ENCODE measurements around the gene SORBS1.

The SORBS1 gene

DNA sequence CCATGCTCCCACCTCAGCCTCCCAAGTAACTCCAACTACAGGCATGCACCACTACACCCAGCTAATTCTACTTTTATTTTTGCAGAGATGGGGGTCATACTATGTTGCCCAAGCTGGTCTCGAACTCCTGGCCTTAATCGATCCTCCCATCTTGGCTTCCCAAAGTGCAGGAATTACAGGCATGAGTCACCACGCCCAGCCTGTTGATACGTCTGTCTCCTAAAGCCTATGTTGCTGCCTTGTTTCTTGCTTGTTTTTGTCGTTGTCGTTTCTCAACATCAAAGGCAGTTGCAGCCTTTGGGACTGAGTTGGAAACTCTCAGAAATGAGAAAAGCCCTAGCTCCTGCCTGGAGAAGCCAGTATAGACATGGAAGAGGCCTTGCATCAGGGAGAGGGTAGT is 49.9 kb downstream of the SORBS1 start:
- no peak for DNase-seq

- no peak for DNase-seq
Measured at GRCh38 chr10:95509251-95509650, 51.9 kb downstream of the SORBS1 start.

GRCh38 chr10:95508730-95509129 is 52.4 kb downstream of the SORBS1 start:
- no peak for DNase-seq

DNA sequence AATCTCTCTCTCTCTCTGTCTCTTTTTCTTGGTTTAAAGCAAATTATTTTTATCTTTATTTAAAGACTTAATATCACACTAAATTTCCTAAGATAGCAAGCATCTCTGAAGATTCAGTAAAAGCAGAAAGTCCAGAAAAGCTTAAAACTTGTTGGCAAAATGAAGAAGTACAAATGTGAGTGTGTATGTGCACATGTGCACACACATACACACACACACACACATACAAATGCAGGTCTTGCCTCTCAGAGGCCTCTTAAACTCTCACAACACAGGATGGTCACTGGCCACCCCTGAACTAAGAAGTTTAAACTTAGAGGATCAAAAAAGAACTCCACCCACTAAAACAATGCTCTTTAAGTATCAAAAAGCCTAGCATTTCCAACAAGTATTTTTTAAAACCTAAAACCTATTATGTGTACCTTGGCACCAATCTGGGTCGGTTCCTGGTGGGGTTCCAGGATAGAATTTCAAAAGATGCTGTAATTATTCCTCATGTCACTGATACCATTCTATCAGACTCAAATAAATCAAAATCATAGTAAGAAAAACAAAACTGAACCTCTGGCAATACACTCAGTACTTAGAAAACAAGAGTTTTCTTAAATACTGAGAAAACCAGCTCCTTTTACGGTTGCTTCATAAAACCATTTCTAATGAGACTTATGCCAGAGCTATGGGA is 55.0 kb downstream of the SORBS1 start:
- no peak for DNase-seq

DNA sequence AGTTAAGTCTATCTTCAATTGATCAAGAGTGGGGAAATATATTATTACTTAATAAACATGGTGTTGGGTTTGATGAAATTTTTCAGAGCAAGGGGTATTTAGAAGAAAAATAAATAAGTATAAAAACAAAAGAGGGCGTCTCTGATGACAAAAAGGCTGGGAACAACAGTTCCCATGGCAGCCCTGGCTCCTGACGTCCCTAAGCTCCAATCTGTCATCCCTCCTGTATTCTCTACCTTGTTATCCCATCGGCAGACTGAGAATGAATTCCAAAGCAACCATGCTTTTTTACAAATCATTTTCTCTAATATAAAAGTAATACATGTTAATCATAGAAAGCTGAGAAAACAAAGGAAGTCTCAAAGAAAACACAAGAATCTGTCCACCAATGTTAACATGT is 55.5 kb downstream of the SORBS1 start:
- no peak for DNase-seq

DNA sequence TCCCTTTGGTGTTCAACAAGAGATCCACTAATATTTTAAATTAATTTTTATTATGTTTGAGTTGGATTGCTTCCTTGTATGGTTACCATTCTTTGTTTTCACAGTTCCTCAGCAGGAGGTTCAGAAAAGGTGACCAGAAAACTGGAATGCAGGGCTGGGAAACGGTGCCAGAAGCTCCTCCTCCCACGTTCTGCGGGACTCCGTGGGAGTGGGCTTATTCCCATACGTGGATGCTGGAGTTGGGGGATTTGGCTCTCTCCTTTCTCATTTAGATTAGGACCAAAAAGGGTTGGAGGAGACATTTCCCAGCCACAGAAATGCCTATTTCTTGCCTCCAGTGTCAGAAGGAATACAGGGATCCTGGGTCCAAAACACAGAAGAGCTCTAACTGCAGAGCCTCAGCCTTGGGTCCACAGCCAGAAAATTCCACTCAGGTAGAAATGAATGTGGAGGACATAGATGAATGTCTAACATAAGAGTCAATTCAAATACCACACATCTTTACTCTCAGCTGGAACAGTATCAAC is 56.0 kb downstream of the SORBS1 start:
- DNase-seq = no peak

DNA sequence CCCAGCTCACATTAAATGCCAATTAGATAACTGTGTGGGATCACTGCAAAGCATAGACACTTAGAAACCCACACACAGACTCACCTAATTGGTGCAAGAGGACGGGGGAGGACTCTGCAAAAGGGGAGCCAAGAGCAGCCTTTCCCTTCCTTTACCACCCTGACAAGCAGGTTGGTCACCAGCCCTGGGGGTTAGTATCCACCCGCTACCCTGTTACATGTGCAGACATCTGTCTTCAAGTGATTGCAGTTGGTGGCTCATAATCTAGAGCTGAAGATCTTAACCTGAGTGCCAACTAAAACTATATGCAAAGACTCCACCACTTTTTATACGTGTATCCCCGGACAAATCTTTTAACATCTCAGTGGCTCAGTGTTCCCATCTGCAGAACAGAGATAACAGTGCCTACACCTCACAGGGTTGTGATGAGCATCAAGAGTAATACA is 56.9 kb downstream of the SORBS1 start:
- no peak for DNase-seq

- DNase-seq = no peak
Measured at GRCh38 chr10:95503526-95503925, 57.6 kb downstream of the SORBS1 start.

DNA sequence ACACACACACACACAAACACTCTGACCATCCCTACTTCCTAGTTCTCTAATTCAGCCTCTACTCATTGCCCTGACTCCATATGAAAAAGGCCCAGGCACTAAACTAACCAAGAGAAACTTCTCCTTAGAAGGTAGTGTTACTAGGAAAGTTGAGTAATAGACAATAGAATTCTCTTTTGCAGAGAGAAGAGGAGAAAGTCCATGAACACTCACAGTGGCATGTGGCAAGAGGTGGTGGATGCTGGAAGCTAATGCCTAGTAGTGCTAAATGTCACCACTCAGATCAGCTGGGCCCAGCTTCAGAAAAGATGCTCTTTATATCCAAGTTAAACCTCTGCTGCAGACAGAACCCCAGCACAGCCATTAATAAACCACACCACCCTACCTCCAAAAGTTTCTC is 58.2 kb downstream of the SORBS1 start:
- no peak for DNase-seq

GRCh38 chr10:95502377-95502776 is 58.8 kb downstream of the SORBS1 start:
- no peak for DNase-seq

DNA sequence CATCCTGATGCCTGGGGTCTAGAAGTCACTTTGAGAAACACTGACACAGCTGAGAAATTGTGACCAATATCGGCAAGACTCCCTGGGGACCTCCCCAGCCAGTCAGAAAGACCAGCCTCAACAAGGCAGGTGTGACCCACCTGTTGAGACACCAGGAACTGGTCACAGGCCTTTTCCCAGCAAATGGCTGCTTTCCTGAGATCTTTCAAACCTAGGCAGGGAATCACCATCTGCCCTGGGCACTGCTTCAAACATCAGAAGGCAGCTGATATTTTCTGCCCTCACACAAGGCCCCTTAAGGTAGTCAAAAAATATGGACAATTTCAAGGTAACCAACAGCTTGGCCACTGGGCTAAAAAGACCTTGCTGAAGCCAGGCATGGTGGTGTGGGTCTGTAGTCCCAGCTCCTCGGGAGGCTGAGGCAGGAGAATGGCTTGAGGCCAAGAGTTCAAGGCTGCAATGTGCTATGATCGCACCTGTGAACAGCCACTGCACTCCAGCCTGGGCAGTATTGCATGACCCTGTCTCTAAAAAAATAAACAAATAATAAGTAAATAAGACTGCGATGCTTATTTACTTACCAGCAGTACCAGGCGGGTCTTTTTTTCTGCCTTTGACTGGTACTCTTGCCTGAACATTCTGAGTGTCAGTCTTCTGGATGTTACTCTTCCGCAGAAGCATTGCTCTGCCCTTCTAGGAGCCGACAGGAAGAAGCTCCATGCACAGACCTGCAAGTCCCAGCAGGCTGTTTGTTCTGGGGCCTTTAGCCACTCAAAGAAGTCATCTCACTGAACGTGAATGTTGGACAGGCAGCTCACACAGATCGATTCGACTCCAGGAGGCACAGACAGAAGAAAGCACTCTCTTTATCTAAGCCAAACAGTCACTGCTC is 59.7 kb downstream of the SORBS1 start:
- no peak for DNase-seq

- DNase-seq = no peak
Measured at GRCh38 chr10:95500649-95501048, 60.5 kb downstream of the SORBS1 start.

DNA sequence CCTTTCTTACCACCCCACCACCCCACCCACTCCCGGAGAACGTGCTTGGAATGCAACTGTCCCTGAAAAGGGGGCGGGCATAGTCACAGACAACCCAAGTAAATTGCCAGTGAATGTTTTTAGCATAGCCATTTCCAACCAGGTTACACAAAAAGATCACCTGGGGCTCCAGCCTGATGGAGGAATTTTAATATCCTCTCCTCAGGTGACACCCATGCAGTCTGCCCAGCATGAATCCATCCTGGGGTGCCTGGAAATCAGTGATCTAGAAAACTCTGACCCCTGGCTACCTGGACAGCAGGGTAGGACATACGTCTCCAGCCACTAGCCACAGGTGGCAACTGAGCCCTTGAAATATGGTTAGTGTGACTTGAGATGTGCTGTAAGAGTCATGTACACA is 61.1 kb downstream of the SORBS1 start:
- DNase-seq = no peak

DNA sequence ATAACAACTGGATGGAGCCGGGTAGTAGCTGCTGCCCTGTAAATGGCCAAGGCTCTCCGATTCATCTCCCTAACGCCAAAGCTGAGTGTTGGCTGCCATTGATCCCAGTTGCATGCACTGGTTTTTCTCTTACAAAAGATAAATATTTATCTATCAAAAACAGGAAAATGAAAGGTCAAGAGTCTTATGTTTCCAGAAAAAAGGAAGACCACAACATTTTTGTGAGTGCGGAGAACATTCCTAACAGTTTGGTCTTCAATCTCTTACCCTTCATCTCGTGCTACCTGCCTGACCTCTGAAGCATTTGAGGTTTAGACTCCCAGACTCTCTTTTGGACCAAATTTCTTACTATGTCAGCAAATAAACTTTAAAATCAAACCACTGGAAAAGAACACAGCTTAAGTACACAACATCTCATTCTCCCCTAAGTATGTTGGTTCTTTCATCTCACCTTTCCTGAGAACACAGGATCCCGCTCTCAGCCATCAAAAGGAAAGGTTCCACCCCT is 61.6 kb downstream of the SORBS1 start:
- DNase-seq = no peak

DNA sequence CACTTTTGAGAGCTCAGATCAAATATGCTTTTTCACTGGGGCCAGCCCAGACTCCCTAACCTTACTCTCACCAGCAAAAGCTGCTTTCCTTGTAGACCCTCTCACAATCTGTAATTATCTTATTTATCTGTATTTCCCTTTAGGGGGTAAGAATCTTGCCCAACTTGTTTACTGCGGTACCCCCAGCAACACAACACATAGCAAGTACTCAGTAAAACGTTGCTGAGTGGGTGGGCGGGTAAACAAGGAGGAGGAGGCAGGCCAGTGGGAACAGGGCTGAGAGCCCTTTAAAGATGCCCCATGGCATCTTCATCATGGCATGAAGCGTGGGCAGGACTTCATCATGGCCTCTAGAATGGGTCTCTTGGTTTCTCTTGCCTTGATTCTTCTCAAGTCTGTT is 64.2 kb downstream of the SORBS1 start:
- DNase-seq = no peak

DNA sequence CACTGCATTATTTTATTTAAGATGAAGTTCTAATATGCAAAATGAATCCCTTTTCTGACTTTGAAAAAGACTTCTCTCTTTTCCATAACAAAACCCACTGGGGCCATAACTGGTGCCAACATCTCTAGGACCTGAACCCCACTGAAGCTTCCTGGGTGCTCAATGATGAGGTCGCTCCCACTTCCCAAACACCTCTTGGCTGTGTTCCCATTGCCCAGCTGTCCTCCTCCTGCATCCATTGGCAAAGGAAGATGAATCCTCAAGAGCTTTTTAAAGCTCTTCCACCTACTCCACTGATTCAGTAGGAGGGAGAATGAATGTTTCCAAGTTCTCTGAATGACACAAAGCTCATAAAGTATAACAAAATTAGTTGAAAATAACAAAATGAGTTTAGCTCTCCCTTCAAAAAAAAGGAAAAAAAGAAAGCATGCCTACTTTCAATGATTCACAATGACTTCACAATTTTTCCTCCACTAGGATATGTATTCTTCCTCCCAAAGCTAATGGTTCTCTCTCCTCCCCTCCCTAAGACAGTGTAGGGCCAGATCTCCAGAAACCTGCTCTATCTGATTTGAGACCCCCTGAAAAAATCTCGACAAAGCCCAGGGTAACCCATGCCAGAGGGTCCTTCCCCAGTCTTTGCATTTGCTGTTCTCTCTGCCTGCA is 64.8 kb downstream of the SORBS1 start:
- DNase-seq = no peak

GRCh38 chr10:95493862-95494261 is 67.3 kb downstream of the SORBS1 start:
- no peak for DNase-seq

DNA sequence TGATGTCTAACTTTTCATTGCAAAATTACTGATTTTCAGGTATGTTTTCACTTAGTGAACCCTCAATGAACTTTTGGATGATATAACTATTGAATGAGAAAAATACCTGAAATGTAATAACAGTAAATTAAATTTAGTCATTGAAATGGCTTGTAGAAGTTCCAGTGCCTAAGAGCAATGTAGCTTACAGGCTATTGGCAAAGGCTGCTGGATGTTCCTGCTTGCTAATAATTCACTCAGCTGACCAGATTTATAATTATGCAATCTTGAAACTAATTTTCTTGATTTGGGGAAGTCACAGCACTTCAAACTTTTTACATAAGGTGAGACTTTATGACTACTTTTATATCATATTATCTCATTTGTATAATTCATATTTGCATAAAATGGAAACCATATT is 73.2 kb downstream of the SORBS1 start:
- no peak for DNase-seq

DNA sequence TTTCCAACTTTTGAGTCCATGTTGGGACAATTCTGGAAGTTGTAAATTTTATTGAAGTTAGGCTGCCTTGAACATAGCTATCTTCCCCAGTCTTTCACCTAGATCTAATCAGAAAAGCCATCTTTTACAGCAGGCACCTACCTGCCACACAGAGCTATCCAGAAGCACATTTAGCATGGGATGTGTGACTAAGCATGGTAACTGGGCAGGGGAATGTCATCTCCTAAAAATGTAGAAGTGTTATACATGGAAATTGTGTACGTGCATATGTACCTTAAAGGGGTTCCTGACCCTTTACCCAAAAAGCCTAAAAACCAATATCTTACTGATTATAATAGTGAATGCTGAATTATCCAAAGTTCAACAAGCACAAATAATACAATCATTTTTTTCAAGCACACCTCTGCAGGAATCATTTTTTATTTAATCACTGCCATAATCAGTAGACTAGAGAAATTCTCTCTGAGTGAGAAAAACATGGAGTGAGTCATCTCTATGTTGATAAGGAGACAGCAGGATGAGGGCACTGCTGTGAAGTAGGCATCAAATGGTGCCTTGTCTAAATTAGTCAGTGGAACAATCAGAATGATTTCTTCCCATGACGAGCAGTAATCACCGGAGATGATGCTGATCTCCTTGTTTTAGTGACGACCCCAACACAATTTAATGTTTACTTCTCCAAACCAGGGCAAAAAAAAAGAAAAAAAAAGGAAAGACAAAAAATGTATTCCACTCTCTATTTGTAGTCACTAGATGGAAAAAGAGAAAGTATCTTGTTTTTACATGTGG is 75.9 kb downstream of the SORBS1 start:
- DNase-seq = no peak

DNA sequence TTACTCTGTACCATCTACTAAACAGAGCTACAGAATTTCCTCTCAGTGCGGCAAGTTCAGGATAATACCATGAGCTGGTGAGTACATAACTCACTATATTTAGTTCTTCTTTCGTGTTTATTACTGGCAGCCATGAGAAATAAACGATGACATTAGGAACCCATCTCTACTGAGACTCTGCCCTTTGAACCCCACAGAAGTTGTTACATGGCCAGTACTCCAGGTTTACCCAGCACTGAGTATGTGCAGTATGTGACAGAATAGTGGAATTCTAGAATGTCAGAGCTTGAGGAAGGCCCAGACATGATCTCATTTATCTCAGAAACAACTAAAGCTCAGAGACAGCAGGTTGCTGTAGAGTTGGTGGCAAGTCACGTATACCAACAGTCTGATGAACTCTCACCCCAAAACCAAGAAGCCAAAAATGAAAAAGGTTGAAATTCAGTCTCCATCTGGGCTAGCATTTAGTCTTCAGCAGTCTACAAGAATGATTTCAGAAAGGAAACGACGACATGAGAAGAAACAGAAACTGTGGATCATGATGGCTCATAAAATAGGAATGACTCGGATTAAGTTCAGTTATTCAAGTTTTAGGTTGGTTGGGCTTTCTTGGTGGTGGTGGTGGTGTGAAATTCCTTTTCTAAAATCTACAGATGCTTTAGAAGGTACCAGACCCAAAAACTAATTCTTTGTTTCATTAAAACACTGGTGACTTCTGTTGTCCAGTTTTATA is 78.5 kb downstream of the SORBS1 start:
- no peak for DNase-seq

- no peak for DNase-seq
Measured at GRCh38 chr10:95480901-95481491, 80.2 kb downstream of the SORBS1 start.
